Measurements from ENCODE around the gene CREBZF.
"Not testable (repeated sequence)": the region's sequence is repeated elsewhere in the genome, so short reads cannot be mapped to it uniquely, and the experiment has no call there.

The CREBZF gene

GRCh38 chr11:85626496-85626895 is 38.4 kb downstream of the CREBZF start:
- no peak for DNase-seq (ENCODE audit: low spot score)

GRCh38 chr11:85620256-85620655 is 44.7 kb downstream of the CREBZF start:
- no peak for DNase-seq (ENCODE audit: low spot score)

- no peak for DNase-seq (ENCODE audit: low spot score)
Observed at GRCh38 chr11:85619499-85619898, 45.4 kb downstream of the CREBZF start.

GRCh38 chr11:85611643-85612042 is 53.3 kb downstream of the CREBZF start:
- DNase-seq (ENCODE audit: low spot score) = not testable (repeated sequence)

Data from hematopoietic multipotent progenitor cell treated with erythropoietin and hydrocortisone succinate and interleukin-3 and kit ligand, for 15 days (in vitro differentiated cells).